Left ventricle myocardium inferior (tissue), 1 donor: ENCODE data around the gene ITGB3. TPM values are rescaled to one million over a fixed set of nuclear protein-coding genes. Genes with fewer than 3 reads are reported as not detected.

Experiments used
- DNase-seq: peaks from one replicate; pipeline ENCODE4 v3.0.0-alpha.2; 2020
- H3K27ac ChIP-seq: fragments of 200-600 bp; replicated peaks from 2 replicates; pipeline ENCODE4 v1.8.0; 2021
- H3K27me3 ChIP-seq: fragments of 200-600 bp; 2 replicates; pipeline ENCODE4 v1.8.0; 2021; ENCODE audit warnings: low read depth
- H3K36me3 ChIP-seq: fragments of 200-600 bp; 2 replicates; pipeline ENCODE4 v1.8.0; 2021
- H3K4me1 ChIP-seq: fragments of 200-600 bp; 2 replicates; pipeline ENCODE4 v1.8.0; 2021
- H3K4me3 ChIP-seq: fragments of 200-600 bp; 2 replicates; pipeline ENCODE4 v1.8.0; 2021; ENCODE audit warnings: mild to moderate bottlenecking, moderate library complexity
- H3K9me3 ChIP-seq: fragments of 200-600 bp; replicated peaks from 2 replicates; pipeline ENCODE4 v1.8.0; 2021
- intact Hi-C: fragments of 100-400 bp; cut with micrococcal nuclease; formaldehyde crosslinking; loops from one replicate; pipeline ENCODE4 v1.11.0; 2022
- total RNA-seq: library from RNA; stranded (reverse); fragmentation: NEBNext Ultra II Directional; extraction: Animal tissue kit (Norgen Biotek cat#: 25700); gene quantifications from one replicate; pipeline ENCODE4 v1.2.1, GENCODE V29; 2021
- TF ChIP-seq, protein P1 (sequence below): fragments of 200-600 bp; IDR thresholded peaks from 2 replicates; pipeline ENCODE4 v1.8.0; 2021; ENCODE audit warnings: antibody characterized with exemption, mild to moderate bottlenecking, borderline replicate concordance
- donor health status: DM: no; HTN: yes; CAD: no; lungs with severe emphysema.

The ITGB3 gene
- total RNA-seq, 1 donor from 2014 or later = 3.3 TPM

DNA sequence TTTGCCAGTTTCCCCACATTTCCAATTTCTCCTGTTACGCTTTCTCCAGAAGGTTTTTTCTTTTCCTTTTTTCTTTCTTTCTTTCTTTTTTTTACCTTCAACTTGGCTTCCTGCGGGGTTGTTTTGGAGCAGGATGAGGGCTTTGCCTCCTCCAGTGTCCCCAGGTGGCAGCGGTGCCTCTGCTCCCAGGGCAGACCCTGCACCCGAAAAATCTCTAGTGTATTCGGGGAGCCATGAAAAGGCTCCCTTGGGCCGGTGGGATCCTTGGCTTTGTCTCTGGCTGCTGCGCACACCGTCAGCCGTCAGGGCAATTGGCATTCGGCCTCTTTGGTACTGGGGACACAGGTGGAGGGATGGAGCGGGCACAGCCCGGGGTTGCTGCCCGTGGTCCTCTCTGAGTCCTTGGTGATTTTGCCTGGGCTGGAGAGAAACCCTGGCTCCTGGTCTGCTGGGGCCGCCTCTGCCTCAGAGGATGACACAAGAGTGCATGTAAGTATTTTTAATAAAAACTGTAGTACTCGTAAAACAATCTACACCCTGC is 846 bp downstream of the ITGB3 start:
- Histone ChIP-seq H3K4me1 (peaks cover 36% of the 10 kb centered on the region), H3K9me3 (no peaks in the 10 kb centered on the region), H3K27me3 (no peaks in the 10 kb centered on the region), H3K4me3 (peak overlapping the region; percentile 83), H3K27ac (peak overlapping the region; percentile 83), H3K36me3 (no peaks in the 10 kb centered on the region)
- DNase-seq = no peak
- intact Hi-C loops = no loop called here
- TF ChIP-seq, protein P1, sequence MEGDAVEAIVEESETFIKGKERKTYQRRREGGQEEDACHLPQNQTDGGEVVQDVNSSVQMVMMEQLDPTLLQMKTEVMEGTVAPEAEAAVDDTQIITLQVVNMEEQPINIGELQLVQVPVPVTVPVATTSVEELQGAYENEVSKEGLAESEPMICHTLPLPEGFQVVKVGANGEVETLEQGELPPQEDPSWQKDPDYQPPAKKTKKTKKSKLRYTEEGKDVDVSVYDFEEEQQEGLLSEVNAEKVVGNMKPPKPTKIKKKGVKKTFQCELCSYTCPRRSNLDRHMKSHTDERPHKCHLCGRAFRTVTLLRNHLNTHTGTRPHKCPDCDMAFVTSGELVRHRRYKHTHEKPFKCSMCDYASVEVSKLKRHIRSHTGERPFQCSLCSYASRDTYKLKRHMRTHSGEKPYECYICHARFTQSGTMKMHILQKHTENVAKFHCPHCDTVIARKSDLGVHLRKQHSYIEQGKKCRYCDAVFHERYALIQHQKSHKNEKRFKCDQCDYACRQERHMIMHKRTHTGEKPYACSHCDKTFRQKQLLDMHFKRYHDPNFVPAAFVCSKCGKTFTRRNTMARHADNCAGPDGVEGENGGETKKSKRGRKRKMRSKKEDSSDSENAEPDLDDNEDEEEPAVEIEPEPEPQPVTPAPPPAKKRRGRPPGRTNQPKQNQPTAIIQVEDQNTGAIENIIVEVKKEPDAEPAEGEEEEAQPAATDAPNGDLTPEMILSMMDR = no peak

DNA sequence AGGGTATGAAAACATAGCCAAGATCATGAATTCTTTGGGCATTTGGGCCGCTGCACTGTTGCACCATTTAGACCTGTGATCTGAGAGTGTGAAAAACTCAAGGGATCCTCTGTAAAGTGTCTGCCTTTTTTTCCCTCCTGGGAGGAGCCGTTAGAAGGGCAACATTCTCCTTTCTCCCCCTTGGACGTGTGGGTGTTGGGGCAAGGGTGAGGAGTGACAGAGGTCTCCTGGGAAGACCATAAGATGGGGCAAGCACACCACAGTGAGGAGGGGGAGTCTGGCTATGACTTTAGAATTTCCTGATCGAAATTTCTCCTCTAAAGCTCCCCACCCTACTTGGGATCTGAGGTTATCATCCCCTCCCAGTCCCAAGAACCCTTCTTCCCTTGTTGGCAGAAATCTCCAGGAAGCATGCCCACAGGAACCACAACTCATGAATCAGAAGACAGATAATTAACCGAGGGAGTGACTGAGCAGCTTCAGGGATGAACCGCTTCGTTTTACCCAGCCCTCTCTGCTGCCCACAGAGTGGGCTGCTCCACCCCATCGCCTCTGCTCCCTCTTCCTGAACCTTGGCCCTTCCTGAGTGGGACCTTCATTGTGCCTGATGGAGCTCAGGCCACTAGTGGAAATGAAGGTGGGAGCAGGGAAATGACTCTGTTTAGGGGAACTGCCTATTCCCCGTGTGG is 4.2 kb downstream of the ITGB3 start:
- Histone ChIP-seq H3K36me3 (no peaks in the 10 kb centered on the region), H3K27ac (no peak overlapping the region), H3K4me3 (no peak overlapping the region), H3K9me3 (no peaks in the 10 kb centered on the region), H3K4me1 (peaks cover 32% of the 10 kb centered on the region), H3K27me3 (no peaks in the 10 kb centered on the region)
- TF ChIP-seq, protein P1 = no peak
- DNase-seq = no peak
- intact Hi-C loops = no loop called here

DNA sequence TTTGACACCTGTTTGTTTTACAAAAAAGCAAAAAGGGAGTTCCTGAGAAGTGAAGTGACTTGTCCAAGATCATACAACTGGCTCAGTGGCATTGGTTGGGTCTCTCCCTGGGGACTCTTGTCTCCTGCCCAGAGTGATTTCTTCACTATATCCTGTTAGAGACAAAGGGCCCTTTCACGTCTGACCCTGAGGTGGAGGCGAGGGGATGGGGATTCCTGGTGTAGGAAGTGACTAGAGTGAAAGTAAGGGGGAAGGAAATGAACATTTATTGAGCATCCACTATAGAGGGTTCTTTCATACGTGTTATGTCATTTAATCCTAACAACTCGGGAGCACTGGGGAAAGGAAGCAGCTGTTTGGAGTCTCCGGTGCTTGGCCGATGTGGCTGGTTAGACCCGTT is 9.0 kb downstream of the ITGB3 start:
- intact Hi-C loops = no loop called here

DNA sequence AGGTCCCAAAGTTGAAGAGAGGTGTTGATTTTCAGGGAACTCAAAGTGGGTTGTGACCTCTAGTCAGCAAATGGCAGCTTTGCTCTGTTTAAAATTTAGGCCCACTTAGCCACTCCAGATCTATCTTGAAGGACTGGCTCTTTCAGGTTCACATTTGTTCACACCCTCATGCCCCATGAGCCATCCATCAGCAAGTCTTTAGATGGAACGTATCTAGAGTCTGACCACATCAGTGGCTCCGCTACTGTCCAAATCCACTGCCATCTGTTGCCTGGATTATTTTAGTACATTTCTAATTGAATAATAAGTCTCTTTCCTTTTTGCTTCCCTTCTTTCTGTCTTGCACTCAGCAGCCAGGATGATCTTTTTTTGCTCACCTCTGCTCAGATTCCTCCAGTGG is 10.5 kb downstream of the ITGB3 start:
- intact Hi-C loops = no loop called here
- no peaks in the 10 kb centered on the region for H3K36me3 ChIP-seq
- H3K27me3 ChIP-seq = no peaks in the 10 kb centered on the region
- DNase-seq = no peak
- H3K9me3 ChIP-seq = no peaks in the 10 kb centered on the region
- H3K4me3 ChIP-seq = no peak overlapping the region
- TF ChIP-seq, protein P1 = no peak
- H3K27ac ChIP-seq = no peak overlapping the region
- peaks cover 38% of the 10 kb centered on the region for H3K4me1 ChIP-seq

More for the DNA sequence above, 9.0 kb downstream of the ITGB3 start:
- no peaks in the 10 kb centered on the region for H3K27me3 ChIP-seq
- H3K4me1 ChIP-seq = peaks cover 34% of the 10 kb centered on the region
- H3K27ac ChIP-seq = no peak overlapping the region
- TF ChIP-seq, protein P1 = no peak
- no peak for DNase-seq
- no peak overlapping the region for H3K4me3 ChIP-seq
- H3K36me3 ChIP-seq = no peaks in the 10 kb centered on the region
- no peaks in the 10 kb centered on the region for H3K9me3 ChIP-seq

DNA sequence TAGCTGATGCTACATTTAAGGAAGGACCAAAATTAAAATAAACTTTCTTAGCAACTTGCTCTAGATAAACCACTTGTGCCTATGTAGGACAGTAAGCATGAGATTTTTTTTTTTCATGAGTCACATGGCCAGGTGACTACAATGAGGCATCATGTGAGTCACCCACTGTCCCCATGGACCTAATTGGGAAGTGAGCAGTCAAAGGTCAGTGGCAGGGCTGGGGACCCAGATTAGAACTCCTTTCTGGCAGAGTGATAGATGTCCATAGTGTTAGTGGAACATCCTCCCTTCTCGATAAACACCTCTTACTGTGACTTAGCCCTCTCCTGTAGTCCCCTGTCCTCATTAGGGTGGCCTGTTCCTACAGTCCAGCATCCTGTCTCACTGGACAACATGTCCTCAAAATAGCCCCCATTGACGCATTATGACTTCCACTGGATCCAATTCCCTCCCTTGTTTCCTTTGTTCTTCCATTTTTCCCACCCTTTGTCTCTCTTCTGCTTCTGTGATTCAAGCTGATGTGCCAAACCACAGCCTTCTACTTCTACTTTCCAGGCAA is 12.4 kb downstream of the ITGB3 start:
- H3K4me1 ChIP-seq = peaks cover 38% of the 10 kb centered on the region

More for the DNA sequence above, 12.4 kb downstream of the ITGB3 start:
- DNase-seq = no peak
- TF ChIP-seq, protein P1 = no peak
- H3K9me3 ChIP-seq = no peaks in the 10 kb centered on the region
- peak overlapping the region; percentile 5 for H3K27ac ChIP-seq
- intact Hi-C loops = no loop called here
- H3K36me3 ChIP-seq = no peaks in the 10 kb centered on the region
- no peaks in the 10 kb centered on the region for H3K27me3 ChIP-seq
- no peak overlapping the region for H3K4me3 ChIP-seq
